SU-DHL-6 (cell line): ENCODE measurements around the gene SIK3.

Source experiments
- H2AFZ ChIP-seq: fragments of 200-600 bp; sonication (generic); 2 replicates; pipeline ENCODE4 v1.6.1; 2014; ENCODE audit warnings: low read depth, mild to moderate bottlenecking, moderate library complexity, mixed read lengths, antibody characterized with exemption, low read length; ENCODE audit not compliant: severe bottlenecking
- H3F3A ChIP-seq: fragments of 200-600 bp; shearing (Covaris generic); 2 replicates; pipeline ENCODE4 v1.6.0; 2016; ENCODE audit warnings: antibody characterized with exemption, mild to moderate bottlenecking; ENCODE audit not compliant: insufficient read depth
- H3K27ac ChIP-seq: fragments of 200-600 bp; sonication (generic); 2 replicates; pipeline ENCODE4 v1.5.1; 2016; ENCODE audit warnings: low read depth, mild to moderate bottlenecking, low read length, moderate library complexity, mixed read lengths
- H3K27me3 ChIP-seq: fragments of 200-600 bp; sonication (generic), shearing (Covaris generic); 2 replicates; pipeline ENCODE4 v1.6.0; 2014; ENCODE audit warnings: mild to moderate bottlenecking, low read length
- H3K36me3 ChIP-seq: fragments of 200-600 bp; sonication (generic); 2 replicates; pipeline ENCODE4 v1.6.1; 2014; ENCODE audit warnings: mild to moderate bottlenecking, low read length, mixed read lengths
- H3K4me2 ChIP-seq: fragments of 300-600, 200-600 bp; shearing (Covaris generic), sonication (generic); 2 replicates; pipeline ENCODE4 v1.6.0; 2014; ENCODE audit warnings: low read length, low read depth, mild to moderate bottlenecking; ENCODE audit not compliant: poor library complexity, severe bottlenecking
- H3K4me3 ChIP-seq: fragments of 200-600 bp; sonication (generic); 2 replicates; pipeline ENCODE4 v1.5.1; 2014; ENCODE audit warnings: antibody characterized with exemption, low read length, mild to moderate bottlenecking, mixed read lengths; ENCODE audit not compliant: insufficient read depth, poor library complexity, severe bottlenecking
- H3K79me2 ChIP-seq: fragments of 200-600 bp; sonication (generic); 2 replicates; pipeline ENCODE4 v1.6.1; 2014; ENCODE audit warnings: mild to moderate bottlenecking, low read length, moderate library complexity; ENCODE audit not compliant: insufficient read depth
- H3K9ac ChIP-seq: fragments of 200-600 bp; sonication (generic); 2 replicates; pipeline ENCODE4 v1.7.0; 2014; ENCODE audit warnings: mild to moderate bottlenecking, low read length
- H3K9me2 ChIP-seq: fragments of 200-600 bp; sonication (generic); replicated peaks from 2 replicates; pipeline ENCODE4 v1.6.1; 2014; ENCODE audit warnings: low read length; ENCODE audit not compliant: insufficient read depth
- H3K9me3 ChIP-seq: fragments of 200-600 bp; sonication (generic); 2 replicates; pipeline ENCODE4 v1.6.1; 2014; ENCODE audit warnings: low read length, mixed read lengths; ENCODE audit not compliant: insufficient read depth
- H4K20me1 ChIP-seq: fragments of 200-600 bp; sonication (generic); 2 replicates; pipeline ENCODE4 v1.6.1; 2014; ENCODE audit warnings: low read depth, mild to moderate bottlenecking, antibody characterized with exemption, low read length, moderate library complexity, mixed read lengths
- CTCF ChIP-seq: fragments of 200-600 bp; sonication (generic); IDR thresholded peaks from one replicate; pipeline ENCODE4 v1.5.1; 2017; ENCODE audit warnings: antibody characterized with exemption, mild to moderate bottlenecking, low read length, moderate library complexity; ENCODE audit not compliant: insufficient read depth, poor library complexity, severe bottlenecking
- EZH2phosphoT487 ChIP-seq: fragments of 200-600 bp; sonication (generic), shearing (Covaris generic); conservative IDR thresholded peaks from 2 replicates; pipeline ENCODE4 v1.6.1; 2018; ENCODE audit warnings: mild to moderate bottlenecking, antibody characterized with exemption, low read length, moderate library complexity, mixed read lengths

The SIK3 gene

DNA sequence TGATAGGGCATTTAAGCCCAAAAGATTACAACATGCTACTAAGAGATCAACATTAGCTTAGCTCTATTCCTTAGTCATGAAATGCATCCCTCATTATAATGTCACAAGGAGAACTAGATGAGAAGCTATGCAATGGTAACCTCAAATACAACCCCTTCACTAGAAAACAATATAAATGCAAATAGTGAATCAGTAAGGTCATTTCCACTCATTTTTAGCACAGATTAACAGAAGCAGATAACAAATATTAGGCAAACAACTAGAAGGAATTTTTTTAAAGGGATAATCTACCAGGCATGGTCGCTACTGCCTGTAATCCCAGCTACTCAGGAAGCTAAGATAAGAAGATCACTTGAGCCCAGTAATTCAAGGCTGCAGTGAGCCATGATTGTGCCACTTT is 28.2 kb downstream of the SIK3 start:
- Histone ChIP-seq H3K9me2 (no peaks in the 10 kb centered on the region), H3K4me2 (no peak overlapping the region), H3K9me3 (no peaks in the 10 kb centered on the region), H3K27ac (no peak overlapping the region), H4K20me1 (peaks cover 12% of the 10 kb centered on the region), H3K79me2 (peaks cover 32% of the 10 kb centered on the region), H3K9ac (no peak overlapping the region), H3K36me3 (no peaks in the 10 kb centered on the region), H3K27me3 (no peaks in the 10 kb centered on the region), H3F3A (no peaks in the 10 kb centered on the region), H2AFZ (no peak overlapping the region), H3K4me3 (no peak overlapping the region)
- TF ChIP-seq EZH2phosphoT487: no peak
- no peak for TF ChIP-seq CTCF

DNA sequence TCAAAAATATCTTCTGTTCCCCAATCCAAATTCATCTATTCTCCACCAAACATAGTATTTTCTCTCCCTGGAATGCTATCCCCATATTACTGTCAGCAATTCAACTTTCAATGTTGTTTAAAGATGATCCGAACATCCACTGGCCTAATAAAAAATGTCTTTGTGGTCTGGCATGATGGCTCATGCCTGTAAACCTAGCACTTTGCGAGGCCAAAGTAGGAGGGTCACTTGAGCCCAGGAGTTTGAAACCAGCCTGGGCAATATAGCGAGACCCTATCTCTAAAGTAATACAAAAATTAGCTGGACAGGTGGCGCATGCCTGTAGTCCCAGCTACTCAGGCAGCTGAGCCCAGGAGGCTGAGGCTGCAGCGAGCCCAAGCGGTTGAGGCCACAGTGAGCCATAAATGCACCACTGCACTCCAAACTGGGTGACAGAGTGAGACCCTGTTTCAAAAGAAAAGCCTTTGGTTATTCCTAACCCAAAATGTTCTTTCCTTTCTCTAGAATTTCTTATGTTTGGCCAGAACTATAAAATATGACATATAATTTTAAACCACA is 29.8 kb downstream of the SIK3 start:
- Histone ChIP-seq H3K9me3 (no peaks in the 10 kb centered on the region), H3F3A (no peaks in the 10 kb centered on the region), H3K4me2 (no peak overlapping the region), H3K27ac (no peak overlapping the region), H3K79me2 (peaks cover 23% of the 10 kb centered on the region), H3K36me3 (no peaks in the 10 kb centered on the region), H3K4me3 (no peak overlapping the region), H2AFZ (no peak overlapping the region), H4K20me1 (peaks cover 10% of the 10 kb centered on the region; the same call in 1 of the 2 replicates), H3K9ac (no peak overlapping the region), H3K9me2 (no peaks in the 10 kb centered on the region), H3K27me3 (no peaks in the 10 kb centered on the region)
- TF ChIP-seq EZH2phosphoT487 (no peak), CTCF (no peak)

DNA sequence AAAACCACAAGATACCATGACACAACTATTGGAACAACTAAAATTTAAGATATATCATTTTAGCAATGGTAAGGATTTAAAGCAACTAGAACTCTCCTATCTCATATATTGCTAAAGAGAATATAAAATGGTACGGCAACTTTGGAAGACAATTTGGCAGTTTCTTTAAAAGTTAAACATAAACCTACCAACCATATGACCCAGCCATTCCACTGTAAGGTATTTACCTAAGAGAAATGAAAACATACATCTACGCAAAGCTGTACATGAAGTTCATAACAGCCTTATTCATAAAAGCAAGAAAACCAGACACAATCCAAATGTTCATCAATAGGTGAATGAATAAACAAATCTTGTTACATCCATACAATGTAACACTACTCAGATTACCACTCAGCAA is 31.3 kb downstream of the SIK3 start:
- Histone ChIP-seq H3K27ac (no peak overlapping the region), H3K79me2 (peaks cover 31% of the 10 kb centered on the region), H3F3A (no peaks in the 10 kb centered on the region), H3K9me2 (no peaks in the 10 kb centered on the region), H3K9me3 (no peaks in the 10 kb centered on the region), H3K27me3 (no peaks in the 10 kb centered on the region), H3K9ac (no peak overlapping the region), H3K4me2 (no peak overlapping the region), H3K4me3 (no peak overlapping the region), H4K20me1 (peaks cover 13% of the 10 kb centered on the region; the same call in 1 of the 2 replicates), H3K36me3 (no peaks in the 10 kb centered on the region), H2AFZ (no peak overlapping the region)
- no peak for TF ChIP-seq EZH2phosphoT487
- TF ChIP-seq CTCF: no peak
